Smooth muscle cell (in vitro differentiated cells): ENCODE data around the gene SYTL3. TPM values are rescaled to one million over a fixed set of nuclear protein-coding genes. Genes with fewer than 3 reads are reported as not detected.
"Not testable (repeated sequence)": the region's sequence is repeated elsewhere in the genome, so short reads cannot be mapped to it uniquely, and the experiment has no call there.

Experiments
- DNase-seq: peaks from one replicate; lab custom pipeline; 2025; ENCODE audit not compliant: unreplicated experiment; lab: John Stamatoyannopoulos, UW
- H2AFZ ChIP-seq: fragments of 200-600 bp; sonication (generic); 2 replicates; pipeline ENCODE4 v1.6.0; 2016; ENCODE audit warnings: antibody characterized with exemption, low read depth, mild to moderate bottlenecking
- H3F3A ChIP-seq: fragments of 200-600 bp; sonication (generic); 2 replicates; pipeline ENCODE4 v1.6.0; 2017; ENCODE audit warnings: antibody characterized with exemption, low read depth
- H3K27ac ChIP-seq: fragments of 200-600 bp; sonication (generic); 2 replicates; pipeline ENCODE4 v1.5.1; 2016; ENCODE audit warnings: low read depth, mild to moderate bottlenecking
- H3K27me3 ChIP-seq: fragments of 200-600 bp; sonication (generic); 2 replicates; pipeline ENCODE4 v1.6.1; 2016; ENCODE audit warnings: low read depth, mild to moderate bottlenecking
- H3K36me3 ChIP-seq: fragments of 200-600 bp; sonication (generic); 2 replicates; pipeline ENCODE4 v1.5.1; 2016; ENCODE audit warnings: low read depth
- H3K4me1 ChIP-seq: fragments of 200-600 bp; sonication (generic); 2 replicates; pipeline ENCODE4 v1.5.1; 2016; ENCODE audit warnings: low read depth
- H3K4me2 ChIP-seq: fragments of 200-600 bp; sonication (generic); 2 replicates; pipeline ENCODE4 v1.6.0; 2016; ENCODE audit warnings: mild to moderate bottlenecking
- H3K4me3 ChIP-seq: fragments of 200-600 bp; sonication (generic); 2 replicates; pipeline ENCODE4 v1.5.1; 2016; ENCODE audit warnings: mild to moderate bottlenecking
- H3K79me2 ChIP-seq: fragments of 200-600 bp; sonication (generic); 2 replicates; pipeline ENCODE4 v1.6.0; 2016; ENCODE audit warnings: low read depth, mild to moderate bottlenecking
- H3K9ac ChIP-seq: fragments of 200-600 bp; sonication (generic); 2 replicates; pipeline ENCODE4 v1.6.0; 2016; ENCODE audit warnings: low read depth
- H3K9me3 ChIP-seq: fragments of 200-600 bp; sonication (generic); replicated peaks from 2 replicates; pipeline ENCODE4 v1.5.1; 2016; ENCODE audit warnings: low read depth
- H4K20me1 ChIP-seq: fragments of 200-600 bp; sonication (generic); 2 replicates; pipeline ENCODE4 v1.6.0; 2016; ENCODE audit warnings: low read depth
- WGBS: methylation state at CpG from one replicate; pipeline ENCODE4 v1.1.7; 2016; ENCODE audit warnings: low lambda C conversion rate; 5-methylcytosine and 5-hydroxymethylcytosine counted together
- polyA plus RNA-seq: library from polyadenylated mRNA; unstranded; fragments of >200 nt; fragmentation: Nextera tagmentation; extraction: Ambion mirVana; gene quantifications from 2 replicates; pipeline ENCODE4 v1.2.1, GENCODE V29; 2016
- total RNA-seq: library from RNA; depleted of rRNA; stranded (reverse); fragments of >200 nt; gene quantifications from 2 replicates; pipeline ENCODE4 v1.2.3, GENCODE V29; 2014
- TF ChIP-seq, protein P1 (sequence below): fragments of 200-600 bp; sonication (generic); IDR thresholded peaks from 2 replicates; pipeline ENCODE4 v1.5.1; 2017; ENCODE audit warnings: borderline replicate concordance, mild to moderate bottlenecking, antibody characterized with exemption; ENCODE audit not compliant: insufficient read depth, poor library complexity, severe bottlenecking

The SYTL3 gene
- total and polyA plus RNA-seq, 2 experiments from 2014 or later, result 0.13 to 1.2 TPM

DNA sequence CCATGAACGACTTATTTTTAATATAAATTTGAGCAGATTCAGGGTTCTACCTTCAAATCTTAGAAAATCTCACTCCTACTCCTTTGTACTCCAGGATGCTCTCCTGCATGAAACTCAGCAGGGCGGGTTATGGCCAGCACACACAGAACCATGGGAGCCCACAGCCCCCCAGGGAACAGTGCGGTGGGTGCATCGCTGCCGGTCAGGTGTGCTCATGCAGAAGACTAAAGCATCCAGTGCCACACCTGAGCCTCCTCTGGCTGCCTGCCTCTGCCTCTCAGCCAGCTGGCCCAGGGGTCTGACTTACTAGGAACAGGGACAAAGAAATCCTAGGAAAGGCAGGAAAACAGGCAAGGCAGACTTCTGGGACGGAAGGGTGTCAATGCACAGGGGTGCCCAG is 137.5 kb downstream of the SYTL3 start:
- TF ChIP-seq, protein P1, sequence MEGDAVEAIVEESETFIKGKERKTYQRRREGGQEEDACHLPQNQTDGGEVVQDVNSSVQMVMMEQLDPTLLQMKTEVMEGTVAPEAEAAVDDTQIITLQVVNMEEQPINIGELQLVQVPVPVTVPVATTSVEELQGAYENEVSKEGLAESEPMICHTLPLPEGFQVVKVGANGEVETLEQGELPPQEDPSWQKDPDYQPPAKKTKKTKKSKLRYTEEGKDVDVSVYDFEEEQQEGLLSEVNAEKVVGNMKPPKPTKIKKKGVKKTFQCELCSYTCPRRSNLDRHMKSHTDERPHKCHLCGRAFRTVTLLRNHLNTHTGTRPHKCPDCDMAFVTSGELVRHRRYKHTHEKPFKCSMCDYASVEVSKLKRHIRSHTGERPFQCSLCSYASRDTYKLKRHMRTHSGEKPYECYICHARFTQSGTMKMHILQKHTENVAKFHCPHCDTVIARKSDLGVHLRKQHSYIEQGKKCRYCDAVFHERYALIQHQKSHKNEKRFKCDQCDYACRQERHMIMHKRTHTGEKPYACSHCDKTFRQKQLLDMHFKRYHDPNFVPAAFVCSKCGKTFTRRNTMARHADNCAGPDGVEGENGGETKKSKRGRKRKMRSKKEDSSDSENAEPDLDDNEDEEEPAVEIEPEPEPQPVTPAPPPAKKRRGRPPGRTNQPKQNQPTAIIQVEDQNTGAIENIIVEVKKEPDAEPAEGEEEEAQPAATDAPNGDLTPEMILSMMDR, result no peak
- Histone ChIP-seq H3K9me3 (no peaks in the 10 kb centered on the region), H3K27ac (no peak overlapping the region), H3F3A (no peaks in the 10 kb centered on the region), H3K4me3 (no peak overlapping the region), H3K79me2 (peaks cover 21% of the 10 kb centered on the region), H3K27me3 (no peaks in the 10 kb centered on the region), H3K36me3 (no peaks in the 10 kb centered on the region), H3K4me2 (no peak overlapping the region), H4K20me1 (peaks cover 38% of the 10 kb centered on the region), H3K4me1 (no peaks in the 10 kb centered on the region), H2AFZ (no peak overlapping the region), H3K9ac (no peak overlapping the region)
- DNase-seq, result no peak
- 81% methylated on average over 6 of the region's 6 CpGs for WGBS

GRCh38 chr6:158789115-158789917 is 139.5 kb downstream of the SYTL3 start:
- TF ChIP-seq, protein P1, result no peak
- Histone ChIP-seq H3K36me3 (no peaks in the 10 kb centered on the region), H3K79me2 (peaks cover 37% of the 10 kb centered on the region), H3K4me2 (no peak overlapping the region), H3F3A (no peaks in the 10 kb centered on the region), H3K4me1 (no peaks in the 10 kb centered on the region), H3K9ac (no peak overlapping the region), H3K27ac (no peak overlapping the region), H4K20me1 (peaks cover 55% of the 10 kb centered on the region), H3K27me3 (no peaks in the 10 kb centered on the region), H3K4me3 (no peak overlapping the region), H3K9me3 (no peaks in the 10 kb centered on the region), H2AFZ (no peak overlapping the region)
- DNase-seq, result no peak
- WGBS, result 93% methylated on average over 11 of the region's 11 CpGs

- Histone ChIP-seq H3K9me3 (no peaks in the 10 kb centered on the region), H3F3A (no peaks in the 10 kb centered on the region), H2AFZ (no peak overlapping the region), H3K27ac (peak overlapping the region; percentile 48), H3K27me3 (no peaks in the 10 kb centered on the region), H3K4me2 (no peak overlapping the region), H3K36me3 (no peaks in the 10 kb centered on the region), H3K79me2 (peaks cover 57% of the 10 kb centered on the region), H3K4me1 (no peaks in the 10 kb centered on the region), H3K9ac (no peak overlapping the region), H4K20me1 (peaks cover 72% of the 10 kb centered on the region), H3K4me3 (no peak overlapping the region)
- DNase-seq, result no peak
- TF ChIP-seq, protein P1, result no peak
- 83% methylated on average over 7 of the region's 7 CpGs for WGBS
Observed at GRCh38 chr6:158791274-158791855, 141.5 kb downstream of the SYTL3 start.

DNA sequence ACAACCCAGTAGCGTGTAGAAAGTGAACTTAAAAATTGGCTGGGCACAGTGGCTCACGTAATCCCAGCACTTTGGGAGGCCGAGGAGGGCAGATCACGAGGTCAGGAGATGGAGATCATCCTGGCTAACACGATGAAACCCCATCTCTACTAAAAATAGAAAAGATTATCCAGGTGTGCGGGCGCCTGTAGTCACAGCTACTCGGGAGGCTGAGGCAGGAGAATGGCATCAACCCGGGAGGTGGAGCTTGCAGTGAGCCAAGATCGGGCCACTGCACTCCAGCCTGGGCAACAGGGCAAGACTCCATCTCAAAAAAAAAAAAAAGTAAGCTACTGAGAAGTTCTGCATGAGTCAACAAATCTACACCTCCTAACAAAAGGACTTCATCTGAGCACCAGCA is 142.7 kb downstream of the SYTL3 start:
- not testable (repeated sequence) for DNase-seq, H3K36me3 ChIP-seq, H3K4me2 ChIP-seq, H3K9me3 ChIP-seq, H3K27me3 ChIP-seq, H3K9ac ChIP-seq, H3K4me1 ChIP-seq, H3K4me3 ChIP-seq, H3K27ac ChIP-seq, H2AFZ ChIP-seq, H3F3A ChIP-seq
- Histone ChIP-seq H4K20me1 (peaks cover 79% of the 10 kb centered on the region), H3K79me2 (peaks cover 61% of the 10 kb centered on the region)
- 84% methylated on average over 10 of the region's 10 CpGs for WGBS
